Suppressor macrophage (primary cell): ENCODE measurements around the gene CKS1B.

Source experiments
- DNase-seq, 4 experiments: peaks; one replicate each; pipeline ENCODE4 v3.0.0-alpha.2; 2020 to 2022

The CKS1B gene

DNA sequence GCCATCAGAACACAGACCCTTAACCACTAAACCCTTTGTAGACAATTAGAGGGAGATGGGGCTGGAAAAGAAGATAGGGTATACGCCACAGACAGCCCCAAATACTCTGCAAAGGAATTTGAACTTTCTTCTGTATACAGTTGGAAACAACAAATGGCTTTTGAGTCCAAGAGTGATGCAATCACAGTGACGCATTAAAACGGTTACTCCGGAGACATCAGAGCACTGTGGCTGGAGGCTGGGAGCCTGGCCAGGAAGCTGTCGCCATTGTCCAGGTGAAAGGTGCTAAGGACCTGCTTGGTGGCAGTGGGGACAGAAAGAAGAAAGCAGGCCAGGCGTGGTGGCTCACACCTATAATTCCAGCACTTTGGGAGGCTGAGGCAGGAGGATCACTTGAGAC lies 12.8 kb downstream of the CKS1B start:
- no peak for DNase-seq

DNA sequence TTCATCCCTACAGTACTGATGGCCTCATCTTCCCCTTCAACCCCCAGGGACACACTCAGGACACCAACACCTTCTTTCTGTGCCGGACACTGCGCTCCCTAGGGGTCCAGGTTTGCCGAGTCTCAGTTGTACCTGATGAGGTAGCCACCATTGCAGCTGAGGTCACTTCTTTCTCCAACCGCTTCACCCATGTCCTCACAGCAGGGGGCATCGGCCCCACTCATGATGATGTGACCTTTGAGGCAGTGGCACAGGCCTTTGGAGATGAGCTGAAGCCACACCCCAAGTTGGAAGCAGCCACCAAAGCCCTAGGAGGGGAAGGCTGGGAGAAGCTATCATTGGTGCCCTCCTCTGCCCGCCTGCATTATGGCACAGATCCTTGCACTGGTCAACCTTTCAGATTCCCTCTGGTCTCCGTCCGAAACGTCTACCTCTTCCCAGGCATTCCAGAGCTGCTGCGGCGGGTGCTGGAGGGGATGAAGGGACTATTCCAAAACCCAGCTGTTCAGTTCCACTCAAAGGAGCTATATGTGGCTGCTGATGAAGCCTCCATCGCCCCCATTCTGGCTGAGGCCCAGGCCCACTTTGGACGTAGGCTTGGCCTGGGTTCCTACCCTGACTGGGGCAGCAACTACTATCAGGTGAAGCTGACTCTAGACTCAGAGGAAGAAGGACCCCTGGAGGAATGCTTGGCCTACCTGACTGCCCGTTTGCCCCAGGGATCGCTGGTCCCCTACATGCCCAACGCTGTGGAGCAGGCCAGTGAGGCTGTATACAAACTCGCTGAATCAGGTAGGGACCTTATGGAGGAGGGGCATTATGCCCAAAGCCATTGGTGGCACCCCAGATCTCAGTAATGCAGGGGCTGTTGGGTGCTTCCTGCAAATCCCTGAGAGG lies 13.8 kb downstream of the CKS1B start:
- peak in 1 of 4 experiments; percentile 32 for DNase-seq

DNA sequence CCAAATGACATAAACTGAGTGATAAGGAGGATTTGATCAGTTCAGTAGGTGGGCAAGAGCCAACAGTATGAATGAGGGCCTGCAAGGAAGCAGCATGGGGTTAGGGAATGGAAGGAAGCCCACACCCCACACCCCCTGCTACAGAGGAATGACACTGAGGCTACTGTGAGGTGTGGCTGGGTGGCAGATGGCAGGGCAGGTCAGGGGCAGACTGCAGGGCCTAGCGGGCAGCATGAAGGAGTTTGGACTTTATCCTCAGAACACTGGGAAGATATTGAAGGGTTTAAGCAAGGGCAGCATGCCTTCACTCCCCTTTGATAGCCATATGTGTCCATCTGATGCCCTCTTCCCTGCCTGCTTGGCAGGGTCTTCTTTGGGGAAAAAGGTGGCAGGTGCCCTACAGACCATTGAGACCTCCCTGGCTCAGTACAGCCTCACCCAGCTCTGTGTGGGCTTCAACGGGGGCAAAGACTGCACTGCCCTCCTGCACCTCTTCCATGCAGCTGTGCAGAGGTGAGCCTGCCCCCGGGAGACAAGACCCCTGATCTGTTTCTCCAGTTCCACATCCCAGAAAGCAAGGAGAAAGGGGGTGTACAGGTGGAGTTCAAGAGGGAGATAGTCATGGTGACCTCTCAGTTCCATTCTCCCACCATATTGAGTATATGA lies 14.8 kb downstream of the CKS1B start:
- DNase-seq, result no peak

DNA sequence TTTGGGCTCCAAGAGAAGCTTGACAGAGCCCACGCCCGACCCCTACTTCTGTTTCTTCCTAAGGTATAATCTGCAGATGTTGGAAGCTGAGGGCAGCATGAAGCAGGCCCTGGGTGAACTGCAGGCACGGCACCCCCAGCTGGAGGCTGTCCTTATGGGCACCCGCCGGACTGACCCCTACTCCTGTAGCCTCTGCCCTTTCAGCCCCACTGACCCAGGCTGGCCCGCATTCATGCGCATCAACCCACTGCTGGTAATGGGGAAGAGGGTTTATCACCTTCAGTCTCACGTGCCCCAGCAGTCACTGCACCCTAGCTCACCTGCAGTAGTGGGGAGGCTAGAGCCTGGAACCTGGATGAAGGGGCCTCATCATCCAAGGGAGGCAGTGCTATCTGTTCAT lies 15.8 kb downstream of the CKS1B start:
- DNase-seq, result no peak

DNA sequence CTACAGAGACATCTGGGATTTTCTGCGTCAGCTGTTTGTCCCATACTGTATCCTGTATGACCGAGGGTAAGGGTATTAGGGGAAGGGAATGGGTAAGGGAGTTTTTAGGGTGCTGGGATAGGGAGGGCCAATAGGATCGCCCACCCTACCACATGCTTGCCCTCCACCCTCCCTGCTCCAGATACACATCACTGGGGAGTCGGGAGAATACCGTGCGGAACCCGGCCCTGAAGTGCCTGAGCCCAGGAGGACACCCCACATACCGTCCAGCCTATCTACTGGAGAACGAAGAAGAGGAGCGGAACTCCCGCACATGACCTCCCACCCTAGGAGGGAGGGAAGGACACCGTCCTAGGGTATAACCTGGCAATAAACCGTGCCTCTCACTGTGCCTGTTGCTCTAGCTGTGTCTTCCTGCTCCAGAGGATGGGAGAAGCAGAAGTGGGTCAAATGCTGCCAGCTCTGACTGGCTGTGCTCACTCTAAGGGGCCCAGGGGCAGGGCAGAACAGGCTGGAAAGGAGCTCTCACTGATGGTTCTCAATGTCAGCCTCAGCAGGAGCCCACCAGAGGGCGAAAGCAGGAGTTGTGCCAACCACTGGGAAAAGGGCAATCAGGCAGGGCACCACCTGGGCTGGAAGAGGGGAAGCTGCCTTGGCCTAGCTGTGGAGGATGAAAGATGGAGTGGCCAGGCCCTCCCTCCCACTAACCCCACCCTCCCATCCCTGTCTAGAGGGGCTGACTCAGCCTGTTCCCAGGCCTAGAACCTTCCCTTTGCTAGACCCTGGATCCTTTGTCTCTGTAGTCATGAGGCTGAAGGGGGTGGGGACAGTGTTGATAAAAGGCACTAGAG lies 18.5 kb downstream of the CKS1B start:
- DNase-seq, result no peak

DNA sequence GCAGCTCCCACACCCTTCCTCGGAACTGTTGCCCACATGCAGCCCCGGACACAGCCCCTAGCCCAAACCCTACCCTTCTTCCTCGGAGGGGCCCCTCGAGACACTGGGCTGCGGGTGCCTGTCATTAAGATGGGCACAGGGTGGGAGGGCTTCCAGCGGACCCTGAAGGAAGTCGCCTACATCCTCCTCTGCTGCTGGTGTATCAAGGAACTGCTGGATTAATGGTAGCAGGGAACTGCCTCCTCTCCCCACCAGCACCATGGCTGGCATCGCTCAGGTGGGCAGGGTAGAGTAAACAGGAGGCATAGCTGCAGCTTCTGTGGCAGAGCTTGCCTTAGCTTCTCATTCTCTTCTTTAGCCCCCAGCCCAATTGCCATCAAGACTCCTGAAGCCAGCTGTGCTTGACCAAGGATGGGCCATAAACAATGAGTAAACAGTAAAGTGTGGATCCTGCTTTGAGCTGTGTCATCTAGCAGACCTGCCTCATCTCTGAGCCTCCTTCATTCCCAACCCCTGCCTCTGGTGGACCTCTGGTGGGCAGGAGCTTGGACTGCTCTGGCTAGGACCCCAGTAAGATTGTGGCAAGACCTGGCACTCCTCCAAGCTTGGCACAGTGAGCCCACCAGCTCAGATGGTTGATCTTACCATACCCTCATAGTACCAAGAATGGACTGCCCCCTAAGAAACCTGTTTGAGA lies 19.2 kb downstream of the CKS1B start, which contains the start of gene LENEP:
TSS of gene LENEP (plus strand) at position 15 of the 697 bp plus-strand sequence. CDS start at position 37, 22 bp downstream.
- no peak for DNase-seq

DNA sequence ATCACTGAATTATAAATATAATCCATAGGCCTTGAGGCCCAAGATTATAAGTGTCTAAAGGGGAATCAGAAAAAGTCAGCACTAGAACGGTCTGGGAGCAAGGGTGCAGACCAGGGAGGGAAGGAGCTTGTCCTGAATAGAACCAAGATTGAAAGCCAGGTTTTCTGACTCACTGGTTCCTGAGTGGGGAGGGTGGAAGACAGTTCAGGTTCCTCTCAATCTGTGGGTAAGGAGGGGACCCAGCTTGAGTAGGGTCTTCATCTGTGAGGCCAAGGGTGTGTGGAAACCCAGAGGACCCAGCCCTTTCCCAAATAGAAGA lies 19.7 kb downstream of the CKS1B start:
- DNase-seq, result no peak

DNA sequence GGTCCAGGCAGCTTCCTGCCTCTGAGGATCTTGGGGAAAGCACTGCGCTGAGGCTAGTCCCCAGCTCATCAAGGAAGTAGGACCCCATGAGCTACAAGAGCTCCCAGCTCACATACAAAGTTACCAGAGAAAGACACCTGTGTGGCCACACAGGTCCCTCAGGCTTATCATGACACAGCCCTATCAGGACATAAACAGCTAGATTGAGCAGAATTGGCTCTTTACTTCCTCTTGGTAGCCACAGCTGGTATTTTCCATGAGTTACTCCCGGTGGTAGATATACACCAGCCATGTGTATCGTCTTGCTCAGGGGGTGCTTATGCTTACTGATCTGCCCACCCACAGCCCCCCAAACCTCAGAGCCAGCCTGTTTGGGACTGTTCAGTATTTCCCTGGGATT lies 20.1 kb downstream of the CKS1B start:
- no peak for DNase-seq

DNA sequence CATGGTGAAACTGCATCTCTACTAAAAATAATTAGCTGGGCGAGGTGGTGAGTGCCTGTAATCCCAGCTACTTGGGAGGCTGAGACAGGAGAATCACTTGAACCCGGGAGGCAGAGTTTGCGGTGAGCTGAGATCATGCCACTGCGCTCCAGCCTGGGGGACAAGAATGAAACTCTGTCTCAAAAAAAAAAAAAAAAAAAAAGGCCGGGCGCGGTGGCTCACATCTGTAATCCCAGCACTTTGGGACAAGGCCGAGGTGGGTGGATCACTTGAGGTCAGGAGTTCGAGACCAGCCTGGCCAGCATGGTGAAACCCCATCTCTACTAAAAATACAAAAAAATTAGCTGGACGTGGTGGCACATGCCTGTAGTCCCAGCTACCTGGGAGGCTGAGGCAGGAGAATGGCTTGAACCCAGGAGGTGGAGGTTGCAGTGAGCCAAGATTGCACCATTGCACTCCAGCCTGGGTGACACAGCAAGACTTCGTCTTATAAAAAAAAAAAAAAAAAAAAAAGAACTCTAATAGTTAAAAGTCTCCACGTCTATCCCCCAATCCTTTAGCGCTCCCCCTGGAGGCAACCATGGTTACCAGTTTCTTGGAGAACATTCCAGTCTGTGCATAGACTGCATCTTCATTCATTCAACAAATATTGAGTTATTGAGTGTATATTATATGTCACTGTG lies 21.0 kb downstream of the CKS1B start:
- DNase-seq, result peak; percentile 62 to 73 (median 66)

DNA sequence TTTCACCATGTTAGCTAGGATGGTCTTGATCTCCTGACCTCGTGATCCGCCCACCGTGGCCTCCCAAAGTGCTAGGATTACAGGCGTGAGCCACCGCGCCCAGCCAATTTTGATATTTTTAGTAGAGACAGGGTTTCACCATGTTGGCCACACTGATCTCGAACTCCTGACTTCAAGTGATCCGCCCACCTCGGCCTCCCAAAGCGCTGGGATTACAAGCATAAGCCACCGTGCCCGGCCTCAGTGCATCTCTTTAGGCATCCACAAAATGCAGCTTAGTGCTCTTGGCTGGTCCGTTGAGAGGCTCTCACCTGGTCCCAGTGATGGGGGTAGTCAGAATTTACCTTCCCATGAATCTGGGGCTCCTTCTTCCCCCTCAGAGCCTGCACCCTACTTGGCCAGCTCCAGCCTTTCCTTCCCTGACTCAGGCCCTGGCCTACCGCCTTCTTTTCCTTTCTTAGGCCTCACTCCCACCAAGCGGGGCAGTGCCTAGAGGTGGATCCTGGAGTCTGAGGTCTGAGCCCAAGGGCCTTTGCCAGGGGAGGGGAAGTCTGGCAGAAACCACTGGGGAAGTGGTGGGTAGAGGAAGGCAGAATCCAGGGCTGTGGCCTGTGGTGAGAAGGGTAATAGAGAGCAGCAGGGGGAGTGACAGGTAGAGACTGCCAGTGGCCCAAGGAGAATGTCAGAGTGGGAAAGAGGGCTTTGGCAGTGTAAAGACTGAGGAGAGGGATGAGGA lies 22.7 kb downstream of the CKS1B start:
- DNase-seq, result peak; percentile 56 to 82 (median 78)

DNA sequence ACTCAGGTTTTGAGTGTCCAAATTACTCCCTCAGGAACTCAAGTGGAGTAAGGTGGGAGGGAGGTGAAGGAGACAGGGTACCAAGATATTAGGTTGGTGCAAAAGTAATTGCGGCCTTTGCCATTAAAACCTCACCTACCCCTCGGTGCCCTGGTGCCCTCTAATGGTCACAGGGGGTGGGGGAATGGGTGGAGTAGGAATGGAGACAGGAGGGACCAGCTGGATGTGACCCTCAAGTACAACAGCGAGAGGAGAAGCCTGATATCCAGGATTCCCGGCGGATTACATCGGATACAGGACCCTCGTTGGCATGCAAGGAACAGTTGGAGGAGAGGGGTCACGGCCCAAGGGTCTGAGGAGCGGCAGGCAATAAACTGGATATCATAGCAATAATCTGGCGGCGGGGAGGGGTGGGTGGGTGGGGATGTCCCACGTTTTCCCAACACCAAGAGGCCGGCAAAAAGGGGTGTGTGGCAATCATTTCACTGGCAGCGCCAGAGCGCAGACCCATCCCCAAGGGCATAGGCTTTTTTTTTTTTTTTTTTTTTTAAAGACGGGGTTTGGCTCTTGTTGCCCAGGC lies 23.8 kb downstream of the CKS1B start:
- DNase-seq, result no peak

DNA sequence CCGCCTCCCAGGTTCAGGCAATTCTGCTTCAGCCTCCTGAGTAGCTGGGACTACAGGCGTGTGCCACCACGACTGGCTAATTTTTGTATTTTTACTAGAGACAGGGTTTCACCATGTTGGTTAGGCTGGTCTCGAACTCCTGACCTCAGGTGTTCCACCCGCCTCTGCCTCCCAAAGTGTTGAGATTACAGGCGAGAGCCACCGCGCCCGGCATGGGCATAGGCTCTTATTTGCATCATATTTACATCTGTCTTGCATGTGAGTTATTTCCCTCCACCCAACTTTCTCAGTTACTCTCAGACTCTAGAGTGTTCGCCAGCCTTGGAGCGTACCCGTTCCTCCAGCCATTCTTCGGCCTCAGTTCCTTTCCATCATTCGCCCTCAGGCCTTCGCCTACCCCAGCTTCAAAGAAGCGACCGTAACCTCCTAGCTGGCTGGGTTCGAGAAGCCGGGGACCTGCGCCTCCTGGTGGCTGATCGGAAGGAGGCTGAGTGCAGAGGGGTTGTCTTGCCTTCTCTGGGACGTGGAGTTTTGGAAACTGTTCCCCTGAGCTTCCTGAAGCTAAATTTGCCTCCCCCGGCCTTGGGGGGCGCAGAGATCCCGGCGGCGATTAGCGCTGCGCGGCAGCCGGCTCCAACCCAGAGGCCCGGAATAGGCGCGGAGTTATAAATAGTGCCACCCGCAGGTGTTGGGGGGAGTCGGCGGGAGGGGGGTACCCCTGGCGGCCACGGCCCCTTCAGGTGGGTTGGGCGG lies 24.5 kb downstream of the CKS1B start:
- peak in 3 of 4 experiments; percentile 64 to 80 (median 76) for DNase-seq

DNA sequence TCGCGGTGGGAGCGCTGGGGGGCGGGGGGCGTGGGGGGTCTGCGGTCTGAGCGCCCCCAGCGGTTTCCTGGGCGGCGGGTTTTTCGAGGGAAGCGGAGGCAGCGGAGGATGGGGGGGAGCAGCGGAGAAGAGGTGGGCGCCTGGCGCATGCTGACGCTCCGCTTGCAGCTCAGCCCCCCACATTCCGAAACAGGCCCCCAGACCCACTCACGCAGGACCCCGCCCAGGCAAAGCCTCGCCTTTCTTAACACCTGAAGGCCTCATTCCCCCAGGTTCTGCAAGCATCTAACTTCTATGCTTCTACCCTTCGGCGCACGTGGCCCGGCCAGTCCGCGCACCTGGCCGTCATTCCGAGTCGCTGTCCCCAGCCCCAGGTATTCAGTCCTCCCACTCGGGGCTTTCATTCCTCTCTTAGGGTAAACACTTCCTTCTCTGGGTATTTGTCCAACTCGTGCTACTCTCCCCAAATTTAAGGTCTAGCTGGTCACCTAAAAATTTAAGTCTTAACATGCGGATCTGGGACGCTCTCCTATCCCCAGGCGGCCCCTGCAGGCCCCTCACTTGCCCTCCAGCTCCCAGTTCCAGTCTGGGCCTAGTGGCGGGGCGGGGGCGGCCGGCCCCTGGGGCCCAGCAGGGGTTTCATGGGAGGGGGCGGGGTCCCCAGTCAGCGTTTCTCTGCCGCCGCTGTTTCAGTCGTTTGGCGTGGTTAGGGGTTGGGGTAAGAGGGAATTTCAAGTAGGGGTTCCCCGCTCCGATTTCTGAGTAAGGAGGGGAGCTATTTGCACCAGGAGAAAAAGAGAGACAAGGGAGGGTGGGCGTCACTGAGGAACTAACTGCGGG lies 25.3 kb downstream of the CKS1B start:
- DNase-seq, result no peak

DNA sequence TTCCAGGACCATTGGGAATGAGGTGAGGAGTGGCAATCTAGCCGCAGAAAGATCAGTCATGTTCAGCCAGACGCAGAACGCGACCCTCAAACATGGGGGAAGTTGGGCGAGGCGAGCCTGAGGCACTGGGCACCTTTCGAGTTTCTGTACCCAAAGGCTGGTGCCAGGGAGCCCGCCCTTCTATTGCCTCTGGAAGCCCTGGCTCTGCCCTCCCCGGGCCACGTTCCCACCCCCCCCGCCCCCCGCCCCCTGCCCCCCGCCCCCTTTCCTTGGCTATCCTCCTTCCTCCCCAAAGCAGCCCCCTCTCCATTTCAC lies 25.9 kb downstream of the CKS1B start:
- no peak for DNase-seq

DNA sequence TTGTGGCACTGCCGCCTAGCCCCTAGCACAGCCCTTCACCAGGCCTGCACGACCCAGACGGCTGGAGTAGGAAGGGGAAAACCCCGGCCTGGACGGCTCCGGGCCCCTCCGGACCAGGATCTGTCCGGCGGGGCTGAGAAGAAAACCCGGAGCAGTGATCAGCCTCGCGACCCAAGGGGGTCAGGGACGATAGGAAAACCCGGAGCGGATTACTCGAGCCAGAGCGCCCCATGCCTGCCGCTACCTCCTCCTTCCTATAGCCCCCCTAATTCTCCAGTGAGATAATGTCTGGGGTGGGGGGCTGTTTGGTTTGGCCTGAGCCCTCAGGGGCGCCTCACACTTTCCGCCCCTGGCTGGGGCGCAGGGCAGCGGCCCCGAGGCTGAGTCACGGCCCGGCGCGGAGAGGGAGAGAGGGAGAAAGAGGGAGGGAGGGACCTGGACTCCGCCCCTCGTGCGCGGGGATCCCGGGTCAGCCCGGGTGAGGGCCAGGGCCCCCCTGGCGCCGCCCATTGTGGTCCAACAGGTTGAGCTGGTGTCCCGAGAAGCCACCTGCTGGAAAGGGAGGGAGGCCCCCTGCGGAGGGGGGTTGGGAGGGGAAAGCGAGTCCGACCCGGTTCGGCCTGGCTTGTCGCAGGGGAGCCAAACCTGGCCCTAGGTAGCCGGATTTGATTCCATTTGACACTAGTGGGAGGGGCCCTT lies 26.4 kb downstream of the CKS1B start:
- DNase-seq, result peak; percentile 68 to 88 (median 78)

DNA sequence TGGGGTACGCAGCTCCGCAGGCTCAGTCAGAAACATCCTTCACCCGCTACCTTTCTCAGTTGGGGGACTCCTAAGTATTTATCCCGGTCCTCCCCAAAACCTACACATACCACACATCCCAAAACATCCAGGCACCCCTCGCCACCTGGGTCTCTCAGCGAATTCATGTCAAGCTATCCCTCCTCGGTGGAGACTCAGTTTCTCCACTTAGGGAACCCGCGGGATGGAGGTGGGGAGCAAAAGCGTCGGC lies 26.9 kb downstream of the CKS1B start:
- no peak for DNase-seq

DNA sequence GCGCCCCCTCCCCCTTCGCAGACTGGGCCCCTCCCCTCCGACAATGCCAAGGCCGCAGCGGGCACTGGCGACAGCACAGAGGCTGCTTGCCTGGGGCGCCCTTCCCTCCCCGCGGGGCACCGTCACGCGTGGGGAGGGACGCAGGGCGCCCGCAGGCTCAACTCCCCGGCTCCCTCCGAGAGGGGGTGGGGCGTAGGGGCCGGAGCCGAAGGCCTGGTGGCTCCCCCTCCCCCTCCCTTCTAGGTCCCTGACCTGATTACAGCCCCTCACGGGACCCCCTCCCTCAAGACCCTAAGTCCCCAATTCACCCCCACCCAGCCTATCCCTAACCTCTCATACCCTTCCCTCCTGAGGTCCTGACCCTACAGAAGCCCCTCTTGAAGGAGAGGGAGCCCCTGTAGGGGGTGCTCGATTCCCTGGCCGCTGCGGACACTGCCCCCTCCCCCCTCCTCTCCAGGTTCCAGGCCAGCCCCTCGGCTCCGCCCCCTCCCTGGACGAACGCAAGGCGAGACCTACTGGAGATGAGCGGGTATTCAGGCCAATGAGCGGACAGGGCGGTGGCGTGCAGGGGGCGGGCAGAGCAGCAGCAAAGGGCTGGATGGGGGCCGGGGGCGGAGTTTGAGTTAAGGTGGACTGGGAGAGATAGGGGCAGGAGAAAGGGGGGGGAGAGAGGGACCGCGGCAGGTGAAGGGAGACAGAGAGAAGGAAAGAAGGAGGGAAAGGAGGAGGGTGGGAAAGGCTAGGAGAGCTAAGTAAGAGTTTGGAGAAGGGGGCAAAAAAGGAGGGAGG lies 27.4 kb downstream of the CKS1B start:
- peak; percentile 98 to 100 (median 100) for DNase-seq
